HG03354 (cell line): ENCODE results near the gene SLC17A6.
A peak's percentile ranks its signal among the peaks of the same experiment; 100 is the strongest.

Source experiments
- ATAC-seq: cut with Tn5 transposase; IDR thresholded peaks from one replicate; pipeline ENCODE4 v1.9.1; 2021; ENCODE audit warnings: mild to moderate bottlenecking; ENCODE audit not compliant: unreplicated experiment, poor library complexity, severe bottlenecking

SLC17A6 gene

GRCh38 chr11:22337596-22338485 is at the start of gene SLC17A6:
Gene SLC17A6 (plus strand): TSS chr11:22338381. CDS start chr11:22338534, 153 bp downstream.
- ATAC-seq, result peak; percentile 54

GRCh38 chr11:22302368-22302767 is 35.8 kb upstream of the SLC17A6 start:
- no peak for ATAC-seq

DNA sequence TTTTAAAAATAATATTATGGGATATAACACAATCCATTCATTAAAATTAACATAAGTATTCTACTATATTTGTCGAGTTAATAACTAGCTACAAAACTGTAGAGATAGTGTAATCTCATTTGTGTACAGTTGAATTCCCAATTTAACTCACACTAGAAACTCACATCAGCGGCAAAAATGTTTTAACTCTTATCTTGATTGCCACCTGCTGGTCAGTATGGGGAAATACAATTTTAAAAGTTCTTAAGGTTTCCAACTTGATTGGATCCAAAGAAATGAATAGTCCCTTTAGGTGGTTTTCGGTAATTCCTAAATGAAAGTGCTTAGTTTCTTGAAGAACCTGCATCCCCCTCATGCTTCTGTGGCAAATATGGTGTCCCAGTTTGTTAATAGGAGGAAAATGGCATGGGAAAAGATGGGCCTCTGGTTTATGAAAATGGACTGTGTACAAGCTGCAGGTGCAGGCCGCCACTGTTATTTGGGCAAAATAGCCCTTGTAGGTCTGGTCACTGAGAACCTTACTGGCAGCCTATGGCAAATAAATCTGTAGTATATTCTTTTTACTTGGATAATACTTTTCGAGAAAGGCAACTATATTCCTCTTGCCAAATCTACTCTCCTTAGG is 33.7 kb upstream of the SLC17A6 start:
- ATAC-seq, result peak; percentile 75

- ATAC-seq, result no peak
These were observed 20.5 kb upstream of the SLC17A6 start for GRCh38 chr11:22317656-22318055.

- no peak for ATAC-seq
These were observed 6.4 kb upstream of the SLC17A6 start for GRCh38 chr11:22331771-22332170.

DNA sequence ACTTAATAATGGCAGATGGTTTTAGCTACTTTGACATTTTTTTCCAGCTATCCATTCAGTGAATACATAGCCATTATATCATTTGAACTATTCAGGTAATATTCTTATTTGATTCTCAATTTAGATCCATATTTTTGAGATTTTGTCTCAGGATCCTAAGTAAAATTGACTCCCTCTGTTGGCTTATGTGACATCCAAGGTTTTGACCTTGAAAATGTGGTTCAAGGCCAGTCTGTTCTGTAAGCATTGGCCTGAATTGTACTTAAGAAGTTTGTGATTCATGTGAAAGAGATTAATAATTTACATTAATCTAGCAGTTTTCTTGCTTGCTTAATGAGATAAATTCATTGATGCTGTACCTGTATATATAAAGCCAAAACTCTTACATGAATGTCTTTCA is 1.6 kb upstream of the SLC17A6 start:
- ATAC-seq, result no peak

DNA sequence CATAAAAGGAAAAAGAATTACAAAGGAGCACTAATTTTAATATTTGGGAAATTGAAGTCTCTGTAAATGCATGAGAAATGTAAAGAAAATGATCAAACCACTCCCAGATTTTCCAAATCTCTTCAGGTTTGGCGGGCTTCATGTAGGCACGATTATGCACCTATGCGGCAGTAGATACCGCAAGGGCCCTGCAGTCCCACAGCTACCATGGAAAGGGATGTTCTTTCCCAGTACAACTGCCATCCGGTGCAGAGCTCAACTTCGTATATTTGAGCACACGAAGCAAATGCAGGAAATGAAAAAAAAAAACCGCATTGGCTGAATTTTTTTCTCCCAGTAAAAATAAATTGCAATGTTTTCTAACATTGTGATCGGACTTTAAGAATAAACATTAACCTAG is 1.4 kb downstream of the SLC17A6 start:
- no peak for ATAC-seq

DNA sequence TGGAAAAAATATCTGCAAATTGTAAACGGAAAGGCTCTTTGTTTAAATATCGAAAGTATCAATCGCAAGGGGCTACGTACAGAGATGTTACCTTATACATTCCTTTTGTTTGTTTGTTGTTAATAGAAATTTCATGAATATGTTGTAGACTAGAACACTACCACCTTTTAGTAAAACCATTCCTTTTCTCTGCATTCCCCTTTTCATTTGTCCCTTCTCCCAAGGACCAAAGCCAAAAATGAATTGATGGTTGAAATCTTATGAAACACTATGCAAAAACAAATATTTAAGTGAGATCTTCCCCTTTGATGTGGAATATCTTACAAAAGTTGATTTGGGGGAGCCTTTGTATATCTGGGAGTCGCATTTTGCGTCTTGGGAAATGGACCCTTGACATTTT is 2.1 kb downstream of the SLC17A6 start:
- no peak for ATAC-seq

DNA sequence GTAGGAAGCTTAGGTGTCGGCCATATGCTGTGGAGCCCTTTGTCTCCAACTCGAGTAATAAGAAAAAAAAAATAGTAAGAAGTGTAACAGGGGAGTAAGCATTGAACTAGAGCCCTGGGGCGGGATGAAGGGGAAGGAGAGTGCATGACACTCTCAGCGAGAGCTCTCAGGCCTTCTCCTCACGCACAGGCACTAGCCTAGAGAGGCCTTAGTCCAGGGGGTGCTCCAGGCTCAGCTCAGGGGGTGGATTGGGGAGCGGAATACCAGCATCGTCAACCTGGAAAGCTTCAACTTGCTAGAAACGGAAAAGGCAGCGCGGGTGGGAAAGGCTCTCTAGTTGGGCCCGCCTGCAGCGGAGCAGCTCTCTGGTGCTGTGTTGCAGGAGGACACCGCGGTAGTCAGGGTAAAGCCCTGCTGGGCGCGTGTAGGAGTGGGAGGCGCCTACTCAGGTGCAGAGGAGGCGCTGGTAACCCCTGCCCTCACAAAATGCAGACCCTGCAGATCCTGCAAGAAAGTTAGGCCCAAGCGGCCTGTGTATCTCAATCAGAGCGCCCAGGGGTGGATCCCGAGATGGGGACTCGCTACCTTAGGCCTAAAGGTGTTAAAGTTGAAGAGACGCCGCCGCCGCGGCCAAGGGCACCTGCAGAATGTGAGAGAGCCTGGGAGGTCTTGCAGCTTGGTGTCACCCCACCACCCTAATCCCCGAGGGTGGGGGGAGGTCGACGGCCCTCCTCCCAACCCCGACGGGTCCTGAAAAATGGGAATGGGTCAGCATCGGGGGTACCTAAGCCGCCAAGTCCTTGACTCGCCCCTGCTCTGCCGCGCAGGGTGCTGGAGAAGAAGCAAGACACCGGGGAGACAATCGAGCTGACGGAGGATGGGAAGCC is 2.8 kb downstream of the SLC17A6 start:
- ATAC-seq, result no peak

DNA sequence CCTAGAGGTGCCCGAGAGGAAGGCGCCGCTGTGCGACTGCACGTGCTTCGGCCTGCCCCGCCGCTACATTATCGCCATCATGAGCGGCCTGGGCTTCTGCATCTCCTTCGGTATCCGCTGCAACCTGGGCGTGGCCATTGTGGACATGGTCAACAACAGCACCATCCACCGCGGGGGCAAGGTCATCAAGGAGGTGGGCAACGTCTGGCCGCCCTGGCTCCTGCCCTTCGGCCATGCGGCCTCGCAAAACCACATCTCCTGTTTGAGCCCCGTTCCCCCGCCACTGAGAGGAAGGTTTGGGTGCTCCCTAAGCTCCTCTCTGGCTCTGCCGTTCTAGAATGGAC is 3.4 kb downstream of the SLC17A6 start:
- no peak for ATAC-seq

- no peak for ATAC-seq
These were observed 4.2 kb downstream of the SLC17A6 start for GRCh38 chr11:22342211-22343031.

DNA sequence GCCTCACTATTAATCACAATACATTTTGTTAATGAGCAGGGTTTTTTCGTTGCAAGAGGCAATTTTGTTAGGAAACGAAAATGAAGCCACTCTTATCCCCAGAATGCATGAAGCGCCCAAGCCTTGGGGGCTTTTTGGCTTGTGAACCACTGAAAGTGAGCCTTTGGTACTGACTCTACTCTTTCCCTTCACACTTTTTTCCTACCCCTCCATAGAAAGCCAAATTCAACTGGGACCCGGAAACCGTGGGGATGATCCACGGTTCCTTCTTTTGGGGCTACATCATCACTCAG is 4.8 kb downstream of the SLC17A6 start:
- ATAC-seq, result no peak

DNA sequence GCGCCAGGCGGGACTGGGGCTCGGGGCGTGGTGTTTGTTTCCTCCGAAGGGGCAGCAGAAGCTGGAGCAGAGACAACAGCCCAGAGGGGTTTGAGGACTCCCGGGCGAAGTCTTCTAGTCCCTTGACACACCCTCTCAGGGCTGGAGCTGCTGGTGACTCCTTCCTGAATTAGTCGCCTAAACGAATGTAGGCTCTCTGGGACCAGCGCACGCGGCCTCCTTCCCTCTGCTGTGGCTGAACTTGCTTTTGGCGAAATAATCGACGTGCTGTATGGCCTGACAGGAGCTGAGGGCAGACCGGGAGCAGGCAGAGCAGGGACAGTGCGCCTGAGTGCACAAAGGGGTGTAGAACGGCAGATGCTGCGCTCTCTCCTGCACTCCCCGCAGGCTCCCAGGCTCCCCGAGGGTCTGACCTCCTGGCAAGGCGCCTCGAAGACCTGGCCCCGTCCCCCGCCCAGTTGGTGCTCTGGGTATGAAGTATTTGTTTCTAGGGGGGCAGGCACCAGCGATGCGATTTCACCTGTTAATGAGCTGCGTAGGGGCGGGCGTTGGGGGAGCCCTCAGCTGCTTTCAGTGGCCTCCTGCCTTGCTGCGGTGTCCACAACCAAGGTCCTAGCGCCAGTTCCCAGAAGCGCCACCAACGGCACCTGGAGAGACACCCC is 5.3 kb downstream of the SLC17A6 start:
- ATAC-seq, result no peak

DNA sequence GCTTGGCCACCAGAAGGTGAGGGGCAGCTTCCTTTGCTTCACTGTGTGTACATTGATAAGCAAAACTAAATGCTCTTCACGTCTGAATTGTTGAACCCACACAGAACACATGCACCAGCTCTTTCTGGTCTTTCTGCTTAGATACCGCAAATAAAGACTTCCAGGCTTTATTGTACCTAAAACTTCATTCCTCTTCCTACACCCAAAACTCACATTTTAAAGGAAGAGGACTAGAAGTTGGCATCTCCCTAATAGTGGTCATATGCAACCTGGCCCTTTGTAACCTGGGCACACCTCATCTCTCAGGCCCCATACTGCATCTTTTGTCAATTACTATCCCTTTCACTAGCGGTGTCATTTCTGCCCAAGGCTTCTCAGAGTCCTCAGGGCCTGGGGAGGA is 5.9 kb downstream of the SLC17A6 start:
- ATAC-seq, result no peak

- ATAC-seq, result no peak
These were observed 8.1 kb downstream of the SLC17A6 start for GRCh38 chr11:22346282-22346681.

DNA sequence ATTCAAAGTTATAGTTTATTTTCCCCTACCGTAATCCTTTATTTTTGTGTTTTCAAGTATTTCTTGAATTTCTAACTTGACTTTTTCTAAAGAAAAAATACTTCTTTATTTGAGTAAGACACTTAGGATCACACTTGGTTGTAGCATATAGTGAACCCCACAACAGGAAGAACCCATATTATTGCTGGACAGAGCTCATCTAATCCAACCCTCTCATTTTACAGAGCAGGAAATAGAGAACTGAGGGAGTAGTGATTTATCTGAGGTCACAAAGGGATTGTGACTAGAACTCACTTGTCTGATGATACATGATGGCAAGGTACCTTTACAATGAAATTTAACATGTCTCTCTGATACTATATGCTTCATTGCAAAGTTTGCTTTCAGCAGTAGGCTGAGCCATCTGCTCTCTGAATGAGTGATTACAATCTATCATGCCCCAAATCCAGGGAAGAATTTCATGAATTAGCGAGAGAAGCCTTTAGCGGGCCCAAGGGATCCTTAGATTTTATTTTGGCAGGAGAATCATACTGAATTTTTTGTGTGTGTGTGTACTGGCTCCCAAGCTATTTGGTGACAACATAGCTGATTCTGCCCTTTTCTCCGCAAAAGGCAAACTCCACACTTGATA is 9.8 kb downstream of the SLC17A6 start:
- ATAC-seq, result no peak

DNA sequence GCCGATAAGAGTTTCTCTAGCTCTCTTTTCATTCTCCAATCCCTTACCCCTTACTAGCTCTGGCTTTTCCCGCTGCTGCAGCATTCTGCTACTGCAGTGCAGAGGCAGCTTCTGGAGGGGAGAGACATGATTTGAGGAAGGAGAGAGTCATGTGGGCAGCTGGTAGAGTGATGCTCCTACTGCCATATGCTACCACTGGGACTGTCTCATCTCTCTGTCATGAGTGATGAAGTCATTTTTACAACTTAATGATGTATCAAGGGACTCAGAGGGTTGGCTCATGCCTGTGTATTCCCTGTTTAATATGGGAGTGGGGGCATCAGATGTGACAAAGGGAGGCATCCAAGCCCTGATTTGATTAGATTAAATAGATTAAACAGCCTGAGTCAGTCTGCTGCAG is 11.3 kb downstream of the SLC17A6 start:
- ATAC-seq, result no peak

DNA sequence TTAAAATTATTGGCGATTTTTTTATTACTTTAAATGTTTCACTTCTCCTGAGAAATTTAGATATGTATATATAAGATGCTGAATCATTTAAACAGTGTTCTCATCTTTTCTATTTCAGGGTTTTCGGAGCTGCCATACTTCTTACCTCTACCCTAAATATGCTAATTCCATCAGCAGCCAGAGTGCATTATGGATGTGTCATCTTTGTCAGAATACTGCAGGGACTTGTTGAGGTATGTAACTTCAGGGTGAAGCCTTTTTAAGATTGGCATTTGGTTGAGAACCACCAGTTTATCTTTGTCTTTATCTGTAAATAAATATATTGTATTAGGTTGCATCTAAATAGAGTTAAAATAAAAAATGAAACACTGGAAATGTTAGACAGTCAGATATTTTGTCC is 21.1 kb downstream of the SLC17A6 start:
- no peak for ATAC-seq

GRCh38 chr11:22371160-22371559 is 33.0 kb downstream of the SLC17A6 start:
- no peak for ATAC-seq
